IMR-90 (cell line): Measurements from ENCODE around the gene PKHD1. TPM values are rescaled to one million over a fixed set of nuclear protein-coding genes. Genes with fewer than 3 reads are reported as not detected.

Experiments used
- ATAC-seq: fragments of 200-7000 bp; cut with Tn5 transposase; 2 replicates; pipeline ENCODE4 v1.9.1; 2020; ENCODE audit warnings: low read depth, mild to moderate bottlenecking, moderate library complexity
- BruUV-seq: library from RNA; stranded (reverse); fragments of 400-500 nt; replicated peaks from 2 replicates; lab custom pipeline; 2021; lab: Mats Ljungman, UMichigan
- CTCF ChIA-PET: fragments of 300-600 bp; formaldehyde crosslinking; extraction: SDS; loops from one replicate; lab custom pipeline; 2021; ENCODE audit warnings: antibody characterized with exemption; lab: Yijun Ruan, JAX
- POLR2A ChIA-PET: fragments of 300-600 bp; sonication (Branson Sonifier 250); formaldehyde crosslinking; loops from one replicate; lab custom pipeline; 2022; ENCODE audit warnings: antibody characterized with exemption; ENCODE audit not compliant: unreplicated experiment; lab: Charles Lee
- DNase-seq: peaks from one replicate; pipeline ENCODE4 v3.0.0; 2013
- H2AFZ ChIP-seq: replicated peaks from 2 replicates; pipeline ENCODE3; 2013; ENCODE audit warnings: low read length, mild to moderate bottlenecking; ENCODE audit not compliant: poor library complexity
- H2AK5ac ChIP-seq: 2 replicates; pipeline ENCODE4 v1.6.1; 2013; ENCODE audit warnings: low read depth, low read length, inconsistent platforms
- H2AK9ac ChIP-seq: replicated peaks from 2 replicates; pipeline ENCODE3; 2013; ENCODE audit warnings: mild to moderate bottlenecking, low read depth, low read length, moderate library complexity; ENCODE audit not compliant: poor library complexity
- H2BK120ac ChIP-seq: 2 replicates; pipeline ENCODE4 v1.6.1; 2013; ENCODE audit warnings: low read depth, low read length, inconsistent platforms
- H2BK15ac ChIP-seq: 3 replicates; pipeline ENCODE4 v1.6.1; 2013; ENCODE audit warnings: low read depth, low read length, inconsistent platforms
- H2BK20ac ChIP-seq: 2 replicates; pipeline ENCODE4 v1.6.1; 2013; ENCODE audit warnings: low read depth, mild to moderate bottlenecking, inconsistent platforms, low read length, moderate library complexity
- H2BK5ac ChIP-seq: 2 replicates; pipeline ENCODE4 v1.6.1; 2013; ENCODE audit warnings: mild to moderate bottlenecking, low read depth, low read length, inconsistent platforms; ENCODE audit not compliant: poor library complexity, severe bottlenecking
- H3K14ac ChIP-seq: replicated peaks from 2 replicates; pipeline ENCODE4 v1.6.1; 2013; ENCODE audit warnings: low read depth, low read length, inconsistent platforms
- H3K18ac ChIP-seq: 2 replicates; pipeline ENCODE4 v1.6.1; 2013; ENCODE audit warnings: low read depth, low read length, control low read depth
- H3K23ac ChIP-seq: 2 replicates; pipeline ENCODE4 v1.6.1; 2013; ENCODE audit warnings: low read depth, low read length, inconsistent platforms
- H3K27ac ChIP-seq: 2 replicates; pipeline ENCODE4 v1.5.1; 2013; ENCODE audit warnings: mild to moderate bottlenecking, control low read depth, low read length; ENCODE audit not compliant: insufficient read depth
- H3K27me3 ChIP-seq: 2 replicates; pipeline ENCODE4 v1.6.1; 2013; ENCODE audit warnings: low read length; ENCODE audit not compliant: control insufficient read depth, insufficient read depth
- H3K36me3 ChIP-seq: 2 replicates; pipeline ENCODE4 v1.6.1; 2013; ENCODE audit warnings: low read length, mixed read lengths; ENCODE audit not compliant: control insufficient read depth, insufficient read depth
- H3K4ac ChIP-seq: 2 replicates; pipeline ENCODE4 v1.6.1; 2013; ENCODE audit warnings: low read depth, low read length, inconsistent platforms
- H3K4me1 ChIP-seq: 2 replicates; pipeline ENCODE4 v1.6.1; 2013; ENCODE audit warnings: low read length, mixed read lengths; ENCODE audit not compliant: control insufficient read depth, insufficient read depth
- H3K4me2 ChIP-seq: 2 replicates; pipeline ENCODE4 v1.6.1; 2013; ENCODE audit warnings: low read depth, mild to moderate bottlenecking, control low read depth, low read length, moderate library complexity
- H3K4me3 ChIP-seq: 2 replicates; pipeline ENCODE4 v1.5.1; 2013; ENCODE audit warnings: low read depth, mild to moderate bottlenecking, control low read depth, low read length, moderate library complexity; ENCODE audit not compliant: insufficient read depth
- H3K56ac ChIP-seq: 2 replicates; pipeline ENCODE4 v1.6.1; 2013; ENCODE audit warnings: low read length, inconsistent platforms; ENCODE audit not compliant: insufficient read depth; ENCODE audit errors: extremely low read depth
- H3K79me1 ChIP-seq, 2 experiments: 2 replicates each; pipeline ENCODE4 v1.6.1; 2013; ENCODE audit warnings: low read length in 2 of 2, inconsistent platforms in 1 of 2, low read depth in 1 of 2
- H3K9ac ChIP-seq: 2 replicates; pipeline ENCODE4 v1.6.1; 2013; ENCODE audit warnings: low read depth, low read length, control low read depth
- H3K9me1 ChIP-seq: 2 replicates; pipeline ENCODE4 v1.6.1; 2013; ENCODE audit warnings: low read length, inconsistent platforms; ENCODE audit not compliant: insufficient read depth
- H3K9me3 ChIP-seq: 2 replicates; pipeline ENCODE4 v1.6.1; 2013; ENCODE audit warnings: low read length; ENCODE audit not compliant: control insufficient read depth, insufficient read depth
- H4K20me1 ChIP-seq: 2 replicates; pipeline ENCODE4 v1.6.1; 2013; ENCODE audit warnings: low read length, inconsistent platforms; ENCODE audit not compliant: insufficient read depth
- H4K5ac ChIP-seq: 2 replicates; pipeline ENCODE4 v1.6.1; 2013; ENCODE audit warnings: mild to moderate bottlenecking, low read depth, low read length, control low read depth
- H4K8ac ChIP-seq, 2 experiments: 2 replicates each; pipeline ENCODE4 v1.6.1; 2013; ENCODE audit warnings: low read depth in 2 of 2, low read length in 2 of 2, control low read depth in 1 of 2, inconsistent platforms in 1 of 2
- H4K91ac ChIP-seq: 2 replicates; pipeline ENCODE4 v1.6.1; 2013; ENCODE audit warnings: low read depth, low read length, inconsistent platforms; ENCODE audit not compliant: insufficient read depth
- BHLHE40 ChIP-seq: fragments of 150-350 bp; IDR thresholded peaks from 2 replicates; pipeline ENCODE4 v1.6.1; 2016; ENCODE audit warnings: mild to moderate bottlenecking, low read depth, low read length
- CTCF ChIP-seq: conservative IDR thresholded peaks from 2 replicates; pipeline ENCODE4 v1.5.1; 2012; ENCODE audit warnings: mild to moderate bottlenecking, low read depth, low read length, improper control_type of control experiment
- ELK1 ChIP-seq: fragments of 150-350 bp; IDR thresholded peaks from 2 replicates; pipeline ENCODE4 v1.6.1; 2016; ENCODE audit warnings: low read depth, mild to moderate bottlenecking, low read length, moderate library complexity, borderline replicate concordance
- FOS ChIP-seq: fragments of 150-350 bp; IDR thresholded peaks from 2 replicates; pipeline ENCODE4 v1.6.1; 2016; ENCODE audit warnings: low read depth, low read length
- MAFK ChIP-seq: IDR thresholded peaks from 2 replicates; pipeline ENCODE4 v1.6.1; 2012; ENCODE audit warnings: low read depth, low read length, improper control_type of control experiment
- MAZ ChIP-seq: IDR thresholded peaks from 2 replicates; pipeline ENCODE4 v1.6.1; 2012; ENCODE audit warnings: low read depth, mild to moderate bottlenecking, low read length, improper control_type of control experiment, moderate library complexity, borderline replicate concordance
- MXI1 ChIP-seq: IDR thresholded peaks from 2 replicates; pipeline ENCODE4 v1.6.1; 2012; ENCODE audit warnings: low read depth, mild to moderate bottlenecking, low read length, moderate library complexity, borderline replicate concordance
- POLR2A ChIP-seq: IDR thresholded peaks from 2 replicates; pipeline ENCODE4 v1.6.1; 2012; ENCODE audit warnings: mild to moderate bottlenecking, low read depth, low read length
- RAD21 ChIP-seq: IDR thresholded peaks from 2 replicates; pipeline ENCODE4 v1.6.1; 2012; ENCODE audit warnings: low read length, improper control_type of control experiment
- RCOR1 ChIP-seq: IDR thresholded peaks from 2 replicates; pipeline ENCODE4 v1.6.1; 2012; ENCODE audit warnings: mild to moderate bottlenecking, low read length, improper control_type of control experiment; ENCODE audit not compliant: insufficient replicate concordance
- RFX5 ChIP-seq: IDR thresholded peaks from 2 replicates; pipeline ENCODE4 v1.8.0; 2012; ENCODE audit warnings: low read depth, mild to moderate bottlenecking, low read length, moderate library complexity
- SMC3 ChIP-seq: fragments of 150-350 bp; IDR thresholded peaks from 2 replicates; pipeline ENCODE4 v1.6.1; 2016; ENCODE audit warnings: low read depth, mild to moderate bottlenecking, antibody characterized with exemption, low read length, moderate library complexity
- USF2 ChIP-seq: fragments of 150-350 bp; IDR thresholded peaks from 2 replicates; pipeline ENCODE4 v1.6.1; 2017; ENCODE audit warnings: mild to moderate bottlenecking, antibody characterized with exemption, low read length, low read depth
- whole genome bisulfite sequencing, 2 experiments: methylation state at CpG; one replicate each; pipeline versions ENCODE4 v1.1.5 to v1.1.7; 2013; ENCODE audit warnings: missing lambda C conversion rate in 2 of 2; ENCODE audit not compliant: insufficient read length in 1 of 2; ENCODE audit errors: extremely low coverage in 2 of 2; 5-methylcytosine and 5-hydroxymethylcytosine counted together
- dilution Hi-C: fragments of 300-500 bp; cut with HindIII; formaldehyde crosslinking; loops from one replicate; pipeline ENCODE4 v1.14.3; 2018; ENCODE audit warnings: low sequenced_read_pairs; ENCODE audit not compliant: unreplicated experiment
- in situ Hi-C: fragments of 300-500 bp; cut with MboI; formaldehyde crosslinking; loops from 3 replicates; pipeline ENCODE4 v1.14.3; 2019; ENCODE audit warnings: low sequenced_read_pairs, inconsistent platforms, mixed read lengths
- intact Hi-C: fragments of 100-400 bp; cut with micrococcal nuclease; formaldehyde crosslinking; loops from 2 replicates; pipeline ENCODE4 v1.10.0; 2022
- polyA plus RNA-seq, 3 experiments: library from polyadenylated mRNA; depleted of rRNA; stranded (reverse); fragments of >200 nt; gene quantifications; 2 replicates each; pipeline ENCODE4 v1.2.3, GENCODE V29; 2012; ENCODE audit warnings: low replicate concordance in 1 of 3
- total RNA-seq: library from RNA; depleted of rRNA; stranded (reverse); fragments of >200 nt; gene quantifications from 2 replicates; pipeline ENCODE4 v1.2.3, GENCODE V29; 2012

The PKHD1 gene
- total and polyA plus RNA-seq, 2 of the 4 experiments (the other 2 are of a cell fraction) = not detected

- Histone ChIP-seq H3K4me3 (no peak overlapping the region), H3K56ac (no peak overlapping the region), H2BK20ac (no peak overlapping the region), H3K4ac (no peak overlapping the region), H3K18ac (no peak overlapping the region), H3K14ac (no peak overlapping the region), H3K23ac (no peak overlapping the region), H4K5ac (no peak overlapping the region), H3K27ac (no peak overlapping the region), H2BK15ac (no peak overlapping the region), H3K27me3 (no peaks in the 10 kb centered on the region; the same call in 1 of the 2 replicates), H3K9ac (no peak overlapping the region), H2AK5ac (no peak overlapping the region), H2AFZ (no peak overlapping the region), H2AK9ac (no peak overlapping the region), H3K4me1 (no peaks in the 10 kb centered on the region), H3K9me1 (no peaks in the 10 kb centered on the region), H4K91ac (no peak overlapping the region), H3K4me2 (no peak overlapping the region), H4K8ac (no peak overlapping the region), H4K20me1 (no peaks in the 10 kb centered on the region), H3K79me1 (no peaks in the 10 kb centered on the region), H3K9me3 (no peaks in the 10 kb centered on the region), H2BK5ac (no peak overlapping the region), H3K36me3 (no peaks in the 10 kb centered on the region), H2BK120ac (no peak overlapping the region)
- dilution Hi-C loops = no loop called here
- ATAC-seq (no peak), DNase-seq (no peak)
- in situ Hi-C loops = loop anchor here (10.0 to 25.0 kb wide), 2 partner anchors 158 to 1200 kb away; partner anchors contain the start of gene TFAP2B
- WGBS, 2 experiments = no CpG with 5 or more reads among the region's 4 CpGs
- ChIA-PET CTCF (no interaction called here), POLR2A (no interaction called here)
- no TSS peak for BruUV-seq
- intact Hi-C loops = no loop called here
- no peak for TF ChIP-seq MAZ
- no peak for TF ChIP-seq SMC3
- no peak for TF ChIP-seq RCOR1
- no peak for TF ChIP-seq RAD21
- no peak for TF ChIP-seq BHLHE40
- no peak for TF ChIP-seq POLR2A
- no peak for TF ChIP-seq FOS
- TF ChIP-seq ELK1 = no peak
- no peak for TF ChIP-seq CTCF
- no peak for TF ChIP-seq RFX5
- TF ChIP-seq MXI1 = no peak
- TF ChIP-seq USF2 = no peak
- no peak for TF ChIP-seq MAFK
Measured at GRCh38 chr6:52012582-52012981, 74.8 kb downstream of the PKHD1 start.
